Gastroesophageal sphincter (tissue), 4 donors: ENCODE data around the gene FBXW7. TPM values are rescaled to one million over a fixed set of nuclear protein-coding genes. Genes with fewer than 3 reads are reported as not detected.

Experiments used
- ATAC-seq: fragments of 150-250 bp; one replicate; pipeline ENCODE4 v1.9.1; 2016; ENCODE audit warnings: mild to moderate bottlenecking, moderate library complexity
- H3K27ac ChIP-seq, 4 donors: fragments of 200-600 bp; sonication (generic) in 3 of 4; 1 replicate in 3 of 4; 2 replicates in 1 of 4; pipeline ENCODE4 v1.5.1; 2016 to 2019
- H3K27me3 ChIP-seq: fragments of 200-600 bp; sonication (generic); one replicate; pipeline ENCODE4 v1.5.1; 2019
- H3K36me3 ChIP-seq, 2 donors: fragments of 200-600 bp; sonication (generic); one replicate each; pipeline ENCODE4 v1.5.1; 2019; ENCODE audit warnings: control low read depth in 1 of 2
- H3K4me1 ChIP-seq, 3 donors: fragments of 200-600 bp; sonication (generic); 1 replicate in 2 of 3; 2 replicates in 1 of 3; pipeline ENCODE4 v1.5.1; 2016 to 2019; ENCODE audit warnings: control low read depth in 2 of 3
- H3K4me3 ChIP-seq, 2 donors: fragments of 200-600 bp; sonication (generic); one replicate each; pipeline ENCODE4 v1.5.1; 2019; ENCODE audit warnings: mild to moderate bottlenecking in 1 of 2, moderate library complexity in 1 of 2
- H3K9me3 ChIP-seq, 3 donors: fragments of 200-600 bp; sonication (generic); one replicate each; pipeline ENCODE4 v1.5.1; 2017 to 2019; ENCODE audit warnings: control low read depth in 2 of 3
- EP300 ChIP-seq: sonication (generic); formaldehyde crosslinking; IDR thresholded peaks from one replicate; pipeline ENCODE4 v1.6.1; 2017; ENCODE audit warnings: antibody characterized with exemption, mild to moderate bottlenecking
- POLR2A ChIP-seq, 2 donors: fragments of 450-650 bp; IDR thresholded peaks; one replicate each; pipeline ENCODE4 v1.6.1; 2017; ENCODE audit warnings: antibody characterized with exemption in 2 of 2, mild to moderate bottlenecking in 2 of 2, moderate library complexity in 1 of 2
- POLR2AphosphoS5 ChIP-seq: sonication (generic); formaldehyde crosslinking; IDR thresholded peaks from one replicate; pipeline ENCODE4 v1.6.1; 2017; ENCODE audit warnings: antibody characterized with exemption
- WGBS, 2 donors: methylation state at CpG; one replicate each; pipeline ENCODE4 v1.1.5; 2018; ENCODE audit warnings: low coverage in 1 of 2; 5-methylcytosine and 5-hydroxymethylcytosine counted together
- total RNA-seq, 4 donors: library from RNA; depleted of rRNA; stranded (reverse); fragments of >200 nt; gene quantifications; one replicate each; pipeline ENCODE4 v1.1.0, GENCODE V29; 2016
- TF ChIP-seq, protein P1 (sequence below), 4 experiments: fragments of 200-600 bp in 2 of 4; fragments of 450-650 bp in 2 of 4; sonication (generic) in 1 of 4; IDR thresholded peaks; one replicate each; pipeline ENCODE4 v1.5.1; 2017 to 2019; ENCODE audit warnings: antibody characterized with exemption in 4 of 4, mild to moderate bottlenecking in 2 of 4, moderate library complexity in 2 of 4

Gene FBXW7
- total RNA-seq, 4 donors from 2014 or later = 55.1 to 120 (median 85.5) TPM

GRCh38 chr4:152539556-152540292, 3.8 kb upstream of the FBXW7 start:
- WGBS, 2 donors = 100% methylated on average over 3 of the region's 16 CpGs; no CpG with 5 or more reads in 1 of the 2 donors

DNA sequence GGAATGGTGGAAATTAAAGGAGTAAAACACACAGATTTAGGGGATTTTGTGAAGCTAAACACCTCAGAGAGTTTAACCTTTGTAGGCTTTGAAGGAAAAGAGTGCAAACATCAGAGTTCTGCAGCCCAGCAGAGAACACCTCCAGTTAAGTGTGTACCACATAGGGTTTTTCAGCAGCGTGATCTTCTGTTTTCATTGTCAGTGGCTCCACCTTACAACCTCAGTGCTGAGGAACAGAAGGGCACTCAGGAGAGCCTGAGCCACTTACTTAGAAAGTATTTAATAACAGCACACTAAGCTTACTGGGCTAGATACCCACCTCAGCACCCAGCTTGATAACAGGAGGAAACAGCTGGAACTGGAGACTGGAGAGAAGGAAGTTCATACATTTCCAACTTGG, 2.0 kb upstream of the FBXW7 start:
- Histone ChIP-seq H3K4me3 (no peak overlapping the region), H3K9me3 (no peaks in the 10 kb centered on the region)
- 57 to 88% methylated on average over 1 of the region's 1 CpG for WGBS, 2 donors

More at GRCh38 chr4:152539556-152540292, 3.8 kb upstream of the FBXW7 start:
- Histone ChIP-seq H3K9me3 (no peaks in the 10 kb centered on the region), H3K4me3 (no peak overlapping the region), H3K4me1 (peaks cover 0 to 29% (median 11%) of the 10 kb centered on the region in 3 donors), H3K36me3 (peaks cover 0 to 10% of the 10 kb centered on the region in 2 donors), H3K27me3 (no peaks in the 10 kb centered on the region), H3K27ac (no peak overlapping the region)
- TF ChIP-seq, protein P1, sequence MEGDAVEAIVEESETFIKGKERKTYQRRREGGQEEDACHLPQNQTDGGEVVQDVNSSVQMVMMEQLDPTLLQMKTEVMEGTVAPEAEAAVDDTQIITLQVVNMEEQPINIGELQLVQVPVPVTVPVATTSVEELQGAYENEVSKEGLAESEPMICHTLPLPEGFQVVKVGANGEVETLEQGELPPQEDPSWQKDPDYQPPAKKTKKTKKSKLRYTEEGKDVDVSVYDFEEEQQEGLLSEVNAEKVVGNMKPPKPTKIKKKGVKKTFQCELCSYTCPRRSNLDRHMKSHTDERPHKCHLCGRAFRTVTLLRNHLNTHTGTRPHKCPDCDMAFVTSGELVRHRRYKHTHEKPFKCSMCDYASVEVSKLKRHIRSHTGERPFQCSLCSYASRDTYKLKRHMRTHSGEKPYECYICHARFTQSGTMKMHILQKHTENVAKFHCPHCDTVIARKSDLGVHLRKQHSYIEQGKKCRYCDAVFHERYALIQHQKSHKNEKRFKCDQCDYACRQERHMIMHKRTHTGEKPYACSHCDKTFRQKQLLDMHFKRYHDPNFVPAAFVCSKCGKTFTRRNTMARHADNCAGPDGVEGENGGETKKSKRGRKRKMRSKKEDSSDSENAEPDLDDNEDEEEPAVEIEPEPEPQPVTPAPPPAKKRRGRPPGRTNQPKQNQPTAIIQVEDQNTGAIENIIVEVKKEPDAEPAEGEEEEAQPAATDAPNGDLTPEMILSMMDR (IDR thresholded peaks at IDR 0.05) = no peak
- no peak for TF ChIP-seq POLR2A (IDR thresholded peaks at IDR 0.05)
- no peak for TF ChIP-seq EP300
- TF ChIP-seq POLR2AphosphoS5 = no peak
- ATAC-seq = no peak

GRCh38 chr4:152536545-152537182, 772 bp upstream of the FBXW7 start:
- peak overlapping the region; percentile 91 to 99 (median 96) for H3K27ac ChIP-seq
- peaks cover 0 to 59% (median 14%) of the 10 kb centered on the region in 3 donors for H3K4me1 ChIP-seq
- H3K36me3 ChIP-seq = peaks cover 0 to 10% of the 10 kb centered on the region in 2 donors
- ATAC-seq = peak; percentile 23
- WGBS, 2 donors = 1 to 2% methylated on average over 16 to 18 of the region's 24 CpGs
- H3K4me3 ChIP-seq = peak overlapping the region; percentile 91 to 100
- TF ChIP-seq EP300 (no peak), POLR2A (IDR thresholded peaks at IDR 0.05) (no peak), POLR2AphosphoS5 (no peak)
- TF ChIP-seq, protein P1 (IDR thresholded peaks at IDR 0.05) = no peak
- no peaks in the 10 kb centered on the region for H3K27me3 ChIP-seq
- no peaks in the 10 kb centered on the region for H3K9me3 ChIP-seq

More for the DNA sequence above, 2.0 kb upstream of the FBXW7 start:
- H3K36me3 ChIP-seq = peaks cover 0 to 10% of the 10 kb centered on the region in 2 donors
- ATAC-seq = no peak
- peaks cover 0 to 47% (median 14%) of the 10 kb centered on the region in 3 donors for H3K4me1 ChIP-seq
- peak overlapping the region in 2 of 4 donors; percentile 97 to 99 for H3K27ac ChIP-seq
- TF ChIP-seq EP300 (no peak), POLR2A (IDR thresholded peaks at IDR 0.05) (no peak), POLR2AphosphoS5 (no peak)
- TF ChIP-seq, protein P1 (IDR thresholded peaks at IDR 0.05) = no peak
- no peaks in the 10 kb centered on the region for H3K27me3 ChIP-seq

DNA sequence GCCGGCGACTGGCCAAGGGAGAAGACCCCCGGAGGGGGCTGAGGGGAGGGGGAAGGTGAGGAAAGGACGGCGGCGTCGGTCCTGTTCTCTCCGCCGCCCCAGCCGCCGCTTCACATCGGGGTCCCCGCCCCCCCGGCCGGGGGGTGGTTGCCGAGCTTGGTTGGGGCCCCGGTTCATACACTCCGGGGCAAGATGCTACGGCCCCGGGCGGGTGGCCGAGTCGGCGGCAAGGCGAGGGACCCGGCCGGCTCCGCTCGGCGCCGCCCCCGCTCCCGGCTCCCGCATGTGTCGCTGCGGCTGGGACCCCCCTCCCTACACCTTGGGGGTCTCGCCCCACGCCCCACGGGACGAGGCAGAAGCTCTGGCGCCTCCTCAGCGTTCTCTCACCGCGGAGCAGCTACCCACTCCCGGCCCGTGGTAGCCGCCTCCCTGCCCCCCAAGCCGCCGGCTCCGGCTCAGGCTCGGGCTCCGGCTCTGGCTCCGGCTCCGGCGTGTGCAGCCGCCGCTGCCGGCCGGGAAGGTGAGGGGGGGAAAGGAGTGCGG, 461 bp downstream of the FBXW7 start:
- Histone ChIP-seq H3K4me3 (peak overlapping the region; percentile 91 to 100), H3K27me3 (no peaks in the 10 kb centered on the region), H3K4me1 (peaks cover 0 to 70% (median 14%) of the 10 kb centered on the region in 3 donors), H3K9me3 (no peaks in the 10 kb centered on the region), H3K36me3 (peaks cover 0 to 10% of the 10 kb centered on the region in 2 donors), H3K27ac (peak overlapping the region; percentile 91 to 99 (median 96))
- WGBS, 2 donors = no CpG with 5 or more reads among the region's 60 CpGs
- TF ChIP-seq POLR2AphosphoS5 (no peak), POLR2A (IDR thresholded peaks at IDR 0.05) (no peak), EP300 (no peak)
- TF ChIP-seq, protein P1 (IDR thresholded peaks at IDR 0.05) = no peak
- ATAC-seq = peak; percentile 25
